Neuronal stem cell (in vitro differentiated cells): ENCODE results near the gene LRG1.

ENCODE experiments used
- DNase-seq: peaks from one replicate; pipeline ENCODE4 v3.0.0-alpha.2; 2013; ENCODE audit warnings: low spot score
- H2AFZ ChIP-seq: one replicate; pipeline ENCODE4 v1.6.1; 2013; ENCODE audit warnings: mild to moderate bottlenecking, low read length, inconsistent platforms
- H2AK5ac ChIP-seq: 2 replicates; pipeline ENCODE4 v1.6.1; 2013; ENCODE audit warnings: low read depth, mild to moderate bottlenecking, inconsistent platforms, low read length, moderate library complexity, mixed read lengths
- H2BK120ac ChIP-seq: 2 replicates; pipeline ENCODE4 v1.6.1; 2013; ENCODE audit warnings: low read depth, mild to moderate bottlenecking, inconsistent platforms, low read length, moderate library complexity, mixed read lengths
- H2BK12ac ChIP-seq: one replicate; pipeline ENCODE4 v1.6.1; 2013; ENCODE audit warnings: low read length, inconsistent platforms
- H2BK15ac ChIP-seq: 2 replicates; pipeline ENCODE4 v1.6.1; 2013; ENCODE audit warnings: mild to moderate bottlenecking, low read length, inconsistent platforms, mixed read lengths
- H2BK5ac ChIP-seq: one replicate; pipeline ENCODE4 v1.6.1; 2013; ENCODE audit warnings: inconsistent platforms, mild to moderate bottlenecking, low read length, moderate library complexity
- H3K14ac ChIP-seq: one replicate; pipeline ENCODE4 v1.6.1; 2013; ENCODE audit warnings: low read length, inconsistent platforms
- H3K18ac ChIP-seq: 2 replicates; pipeline ENCODE4 v1.6.1; 2013; ENCODE audit warnings: low read length, inconsistent platforms
- H3K23ac ChIP-seq: 2 replicates; pipeline ENCODE4 v1.6.1; 2013; ENCODE audit warnings: low read depth, mild to moderate bottlenecking, mixed read lengths, low read length, inconsistent platforms; ENCODE audit not compliant: poor library complexity
- H3K27ac ChIP-seq: replicated peaks from 3 replicates; pipeline ENCODE4 v1.5.1; 2013; ENCODE audit warnings: low read length, inconsistent platforms
- H3K27me3 ChIP-seq, 3 experiments: 2 replicates each; pipeline ENCODE4 v1.6.1; 2013; ENCODE audit warnings: low read length in 3 of 3, mild to moderate bottlenecking in 2 of 3, inconsistent platforms in 1 of 3, low read depth in 1 of 3, mixed read lengths in 1 of 3, moderate library complexity in 1 of 3; ENCODE audit not compliant: control insufficient read depth in 3 of 3, insufficient read depth in 3 of 3
- H3K36me3 ChIP-seq, 2 donors: replicated peaks in 1 of 2; 2 replicates each; pipeline ENCODE4 v1.6.1; 2013; ENCODE audit warnings: low read length in 2 of 2; ENCODE audit not compliant: control insufficient read depth in 2 of 2, insufficient read depth in 2 of 2
- H3K4ac ChIP-seq: 2 replicates; pipeline ENCODE4 v1.6.1; 2013; ENCODE audit warnings: inconsistent platforms, mild to moderate bottlenecking, low read length, moderate library complexity
- H3K4me1 ChIP-seq, 2 donors: 1 replicate in 1 of 2; 2 replicates in 1 of 2; pipeline ENCODE4 v1.6.1; 2013; ENCODE audit warnings: low read length in 2 of 2, low read depth in 1 of 2; ENCODE audit not compliant: control insufficient read depth in 2 of 2, insufficient read depth in 1 of 2
- H3K4me2 ChIP-seq: one replicate; pipeline ENCODE4 v1.6.1; 2013; ENCODE audit warnings: mild to moderate bottlenecking, low read length, inconsistent platforms; ENCODE audit not compliant: insufficient read depth, poor library complexity, severe bottlenecking
- H3K4me3 ChIP-seq, 2 donors: 2 replicates each; pipeline ENCODE4 v1.5.1; 2013; ENCODE audit warnings: low read length in 2 of 2, mild to moderate bottlenecking in 2 of 2, inconsistent platforms in 1 of 2, moderate library complexity in 1 of 2
- H3K79me1 ChIP-seq: one replicate; pipeline ENCODE4 v1.6.1; 2013; ENCODE audit warnings: low read depth, mild to moderate bottlenecking, inconsistent platforms, low read length, moderate library complexity
- H3K9ac ChIP-seq: one replicate; pipeline ENCODE4 v1.6.1; 2013; ENCODE audit warnings: mild to moderate bottlenecking, low read depth, low read length, inconsistent platforms; ENCODE audit not compliant: poor library complexity
- H3K9me3 ChIP-seq, 2 donors: replicated peaks in 1 of 2; 2 replicates each; pipeline versions ENCODE3 to v1.6.1; 2013; ENCODE audit warnings: low read length in 2 of 2, mild to moderate bottlenecking in 2 of 2, inconsistent platforms in 1 of 2, low read depth in 1 of 2, mixed read lengths in 1 of 2, moderate library complexity in 1 of 2; ENCODE audit not compliant: control insufficient read depth in 2 of 2, insufficient read depth in 1 of 2
- H4K8ac ChIP-seq: one replicate; pipeline ENCODE4 v1.6.1; 2013; ENCODE audit warnings: low read depth, mild to moderate bottlenecking, inconsistent platforms, low read length, moderate library complexity
- H4K91ac ChIP-seq: one replicate; pipeline ENCODE4 v1.6.1; 2013; ENCODE audit warnings: low read length, low read depth, mild to moderate bottlenecking, inconsistent platforms; ENCODE audit not compliant: poor library complexity
- whole genome bisulfite sequencing, 2 donors: extraction: QIAGEN DNeasy Blood & Tissue Kit; methylation state at CpG; one replicate each; pipeline ENCODE4 v1.1.7; 2013; ENCODE audit warnings: missing lambda C conversion rate in 2 of 2, mixed read lengths in 1 of 2; ENCODE audit not compliant: insufficient read length in 2 of 2, insufficient replicate concordance in 1 of 2; ENCODE audit errors: extremely low coverage in 2 of 2; 5-methylcytosine and 5-hydroxymethylcytosine counted together

LRG1 gene

DNA sequence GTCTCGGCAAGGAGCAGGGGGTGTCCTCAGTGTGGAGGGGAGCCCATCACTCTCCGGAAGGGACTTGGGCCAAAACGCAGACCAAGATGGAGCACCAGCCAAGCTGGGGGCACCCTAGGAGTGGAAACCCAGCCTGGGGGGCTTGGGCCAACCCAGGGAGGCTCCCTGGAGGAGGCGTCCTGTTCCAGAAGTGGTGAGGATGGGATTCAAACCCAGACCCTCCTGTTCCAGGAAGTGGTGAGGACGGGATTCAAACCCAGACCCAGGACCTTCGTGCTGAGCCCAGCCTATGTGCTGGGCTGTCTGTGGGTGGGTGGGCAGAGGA lies 20.7 kb downstream of the LRG1 start:
- Histone ChIP-seq H2BK15ac (no peak overlapping the region), H3K9me3 (no peaks in the 10 kb centered on the region), H2BK5ac (no peak overlapping the region), H3K9ac (no peak overlapping the region), H4K91ac (no peak overlapping the region), H3K79me1 (no peaks in the 10 kb centered on the region), H3K4me1 (peaks cover 0 to 4% of the 10 kb centered on the region in 2 donors), H3K18ac (no peak overlapping the region), H2AFZ (no peak overlapping the region), H4K8ac (no peak overlapping the region), H2BK12ac (no peak overlapping the region), H3K36me3 (no peaks in the 10 kb centered on the region), H3K4me2 (no peak overlapping the region), H3K4me3 (no peak overlapping the region), H2BK120ac (no peak overlapping the region), H3K23ac (no peak overlapping the region), H3K4ac (no peak overlapping the region), H3K27ac (no peak overlapping the region), H3K27me3 (peaks cover 0 to 2% (median 0%) of the 10 kb centered on the region in 3 experiments), H3K14ac (no peak overlapping the region), H2AK5ac (peak overlapping the region; percentile 10)
- no CpG with 5 or more reads among the region's 6 CpGs for WGBS, 2 donors
- DNase-seq: no peak

DNA sequence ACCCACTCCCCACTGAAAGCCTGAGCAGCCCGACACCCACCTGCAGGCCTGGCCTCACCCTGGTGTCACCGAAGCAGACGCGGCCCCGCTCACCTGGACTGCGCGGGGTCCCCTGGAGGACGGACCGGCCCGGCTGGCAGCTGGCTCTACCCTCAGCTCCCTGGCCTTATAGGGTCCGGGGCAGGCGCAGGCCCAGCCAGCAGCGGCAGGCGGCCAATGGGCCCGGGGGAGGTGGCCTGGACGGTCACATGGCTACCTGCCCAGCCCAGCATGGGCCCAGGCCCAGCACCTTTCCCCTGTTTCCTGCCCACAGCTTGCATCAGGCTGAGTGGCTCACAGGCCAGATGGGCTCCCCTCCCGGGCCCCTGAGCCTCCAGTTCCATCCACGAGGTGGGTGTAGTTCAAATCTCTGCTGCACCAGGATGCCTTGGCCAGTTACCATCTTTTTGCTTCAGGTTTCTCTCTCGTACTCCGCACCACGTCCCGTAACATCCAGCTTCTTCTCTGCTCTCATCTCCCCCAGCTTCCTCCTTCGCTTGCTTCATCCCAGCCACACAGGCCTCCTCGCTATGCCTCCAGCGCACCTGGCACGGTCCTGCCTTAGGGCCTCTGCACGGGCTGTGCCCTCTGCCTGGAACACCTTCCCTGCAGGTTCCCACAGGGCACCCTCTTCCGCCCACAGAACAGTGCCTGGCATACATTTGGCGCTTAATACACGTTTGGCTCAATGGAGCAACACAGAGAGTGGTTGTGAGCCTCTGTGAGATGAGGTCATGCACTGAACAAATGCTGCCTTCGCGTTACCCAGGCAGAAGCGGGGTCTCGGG lies 21.3 kb downstream of the LRG1 start, which contains the start of gene PLIN4:
Gene PLIN4 (minus strand): TSS at position 142 of the 827 bp plus-strand sequence. CDS start 214 bp downstream, outside the sequence.
- peak within 1 kb of the TSS; percentile 11 for H3K4me2 ChIP-seq
- no peaks in the 10 kb centered on the region for H3K9me3 ChIP-seq
- H2AFZ ChIP-seq: peak within 1 kb of the TSS; percentile 28
- peak within 1 kb of the TSS; percentile 61 for H2BK120ac ChIP-seq
- no peak within 1 kb of the TSS for H3K9ac ChIP-seq
- H3K14ac ChIP-seq: peak within 1 kb of the TSS; percentile 71
- peak within 1 kb of the TSS; percentile 17 for H4K8ac ChIP-seq
- H3K4me3 ChIP-seq: peak within 1 kb of the TSS in 1 of 2 donors; percentile 31
- peak within 1 kb of the TSS; percentile 76 for H3K18ac ChIP-seq
- no peak for DNase-seq
- H2BK15ac ChIP-seq: peak within 1 kb of the TSS; percentile 67
- H3K23ac ChIP-seq: no peak within 1 kb of the TSS
- peak within 1 kb of the TSS; percentile 91 for H2BK5ac ChIP-seq
- H3K27ac ChIP-seq: no peak within 1 kb of the TSS
- no peaks in the 10 kb centered on the region for H3K79me1 ChIP-seq
- WGBS, 2 donors: no CpG with 5 or more reads among the region's 34 CpGs
- H3K36me3 ChIP-seq: no peaks in the 10 kb centered on the region
- H3K4ac ChIP-seq: no peak within 1 kb of the TSS
- peak within 1 kb of the TSS; percentile 94 for H2AK5ac ChIP-seq
- peaks cover 0 to 2% (median 0%) of the 10 kb centered on the region in 3 experiments for H3K27me3 ChIP-seq
- peaks cover 0 to 4% of the 10 kb centered on the region in 2 donors for H3K4me1 ChIP-seq
- H2BK12ac ChIP-seq: peak within 1 kb of the TSS; percentile 26
- H4K91ac ChIP-seq: peak within 1 kb of the TSS; percentile 43

DNA sequence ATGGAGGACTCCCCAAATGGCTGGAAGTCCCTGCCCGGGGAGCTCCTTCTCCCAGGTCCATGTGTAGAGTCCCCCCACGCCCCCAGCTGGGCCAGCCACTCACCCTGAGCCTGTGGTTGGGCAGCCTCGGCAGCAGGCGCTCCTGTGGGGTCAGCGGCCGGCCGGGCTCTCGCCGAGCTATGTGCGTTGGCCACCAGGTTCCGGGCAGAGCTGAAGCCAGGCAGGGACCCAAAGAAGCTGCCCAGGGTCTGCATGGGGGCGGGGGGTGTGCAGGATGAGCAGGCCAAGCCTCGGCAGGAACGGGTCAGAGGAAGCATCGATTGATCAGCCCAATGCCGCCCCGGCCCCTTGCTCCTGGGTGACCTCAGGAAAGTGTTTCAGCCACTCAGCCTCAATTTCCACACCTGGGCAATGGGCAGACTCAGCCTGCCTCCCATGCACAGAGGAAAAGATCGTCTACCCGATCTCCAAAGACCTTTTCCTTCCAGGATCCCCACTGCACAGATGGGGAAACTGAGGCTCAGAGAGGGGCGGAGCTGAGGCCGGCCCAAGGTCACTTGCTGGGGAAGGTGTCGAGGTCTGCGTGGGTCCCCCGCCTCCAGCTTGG lies 22.3 kb downstream of the LRG1 start:
- H3K4me1 ChIP-seq: peaks cover 0 to 4% of the 10 kb centered on the region in 2 donors
- no peaks in the 10 kb centered on the region for H3K9me3 ChIP-seq
- H2BK5ac ChIP-seq: peak overlapping the region; percentile 91
- H2AFZ ChIP-seq: no peak overlapping the region
- WGBS, 2 donors: no CpG with 5 or more reads among the region's 24 CpGs
- H3K4ac ChIP-seq: no peak overlapping the region
- H3K27ac ChIP-seq: no peak overlapping the region
- H2BK12ac ChIP-seq: no peak overlapping the region
- H3K4me2 ChIP-seq: peak overlapping the region; percentile 11
- H4K8ac ChIP-seq: peak overlapping the region; percentile 17
- DNase-seq: no peak
- H3K36me3 ChIP-seq: no peaks in the 10 kb centered on the region
- peak overlapping the region; percentile 43 for H4K91ac ChIP-seq
- peaks cover 0 to 2% (median 0%) of the 10 kb centered on the region in 3 experiments for H3K27me3 ChIP-seq
- H2BK15ac ChIP-seq: peak overlapping the region; percentile 67
- H2BK120ac ChIP-seq: peak overlapping the region; percentile 61
- no peak overlapping the region for H3K23ac ChIP-seq
- peak overlapping the region; percentile 94 for H2AK5ac ChIP-seq
- no peak overlapping the region for H3K9ac ChIP-seq
- H3K14ac ChIP-seq: peak overlapping the region; percentile 71
- H3K4me3 ChIP-seq: no peak overlapping the region
- H3K79me1 ChIP-seq: no peaks in the 10 kb centered on the region
- peak overlapping the region; percentile 76 for H3K18ac ChIP-seq

DNA sequence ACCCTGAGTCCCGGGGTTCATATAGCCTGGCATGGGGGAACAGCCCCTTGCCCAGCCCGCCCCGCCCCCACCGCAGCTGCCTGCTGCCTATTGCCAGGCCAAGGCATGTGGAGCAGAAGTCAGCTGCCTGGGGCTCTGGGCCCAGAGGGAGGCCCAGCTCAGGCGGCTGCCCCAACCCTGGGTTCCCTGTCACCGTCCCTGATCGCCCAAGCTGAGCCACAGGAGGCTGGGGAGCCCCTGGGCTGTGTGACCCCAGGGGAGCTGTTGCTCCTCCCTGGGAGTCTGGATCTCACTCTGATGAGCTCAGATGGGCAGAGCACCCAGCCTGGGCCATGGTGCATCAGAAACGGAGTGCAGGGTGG lies 22.9 kb downstream of the LRG1 start:
- Histone ChIP-seq H4K91ac (no peak overlapping the region), H3K9me3 (no peaks in the 10 kb centered on the region), H3K79me1 (no peaks in the 10 kb centered on the region), H3K9ac (peak overlapping the region; percentile 21), H3K4me1 (peaks cover 0 to 4% of the 10 kb centered on the region in 2 donors), H3K4ac (no peak overlapping the region), H2BK5ac (no peak overlapping the region), H3K27ac (no peak overlapping the region), H2BK120ac (no peak overlapping the region), H3K14ac (peak overlapping the region; percentile 71), H3K23ac (no peak overlapping the region), H3K18ac (peak overlapping the region; percentile 76), H2BK15ac (peak overlapping the region; percentile 67), H3K4me3 (no peak overlapping the region), H3K27me3 (peaks cover 0 to 2% (median 2%) of the 10 kb centered on the region in 3 experiments), H2AFZ (no peak overlapping the region), H3K36me3 (no peaks in the 10 kb centered on the region), H2BK12ac (no peak overlapping the region), H2AK5ac (peak overlapping the region; percentile 94), H3K4me2 (no peak overlapping the region), H4K8ac (peak overlapping the region; percentile 17)
- no CpG with 5 or more reads among the region's 8 CpGs for WGBS, 2 donors
- DNase-seq: no peak
